ENCODE results near the gene KIAA1217. TPM values are rescaled to one million over a fixed set of nuclear protein-coding genes. Genes with fewer than 3 reads are reported as not detected.

Gene KIAA1217
- polyA plus RNA-seq, 1 donor: 114 TPM

- DNase-seq: no peak
These were observed 78.7 kb downstream of the KIAA1217 start for GRCh38 chr10:24287559-24288195.

GRCh38 chr10:24288581-24288980 is 79.6 kb downstream of the KIAA1217 start:
- DNase-seq: no peak

- DNase-seq: no peak
These were observed 80.3 kb downstream of the KIAA1217 start for GRCh38 chr10:24289235-24289634.

GRCh38 chr10:24292304-24293293 is 83.7 kb downstream of the KIAA1217 start:
- no peak for DNase-seq

- no peak for DNase-seq
These were observed 90.8 kb downstream of the KIAA1217 start for GRCh38 chr10:24299578-24300260.

- DNase-seq: no peak
These were observed 94.8 kb downstream of the KIAA1217 start for GRCh38 chr10:24303522-24304310.

GRCh38 chr10:24305551-24306506 is 96.9 kb downstream of the KIAA1217 start:
- no peak for DNase-seq

GRCh38 chr10:24306507-24306875 is 97.6 kb downstream of the KIAA1217 start:
- no peak for DNase-seq

- no peak for DNase-seq
These were observed 98.2 kb downstream of the KIAA1217 start for GRCh38 chr10:24307116-24307515.

GRCh38 chr10:24307696-24308485 is 99.0 kb downstream of the KIAA1217 start:
- no peak for DNase-seq

- DNase-seq: no peak
These were observed 101.2 kb downstream of the KIAA1217 start for GRCh38 chr10:24310104-24310503.

GRCh38 chr10:24311888-24312287 is 103.0 kb downstream of the KIAA1217 start:
- DNase-seq: no peak

GRCh38 chr10:24313283-24313682 is 104.3 kb downstream of the KIAA1217 start:
- DNase-seq: no peak

GRCh38 chr10:24315211-24315610 is 106.3 kb downstream of the KIAA1217 start:
- no peak for DNase-seq

- no peak for DNase-seq
These were observed 109.6 kb downstream of the KIAA1217 start for GRCh38 chr10:24318517-24318916.

GRCh38 chr10:24320373-24320772 is 111.4 kb downstream of the KIAA1217 start:
- no peak for DNase-seq

- no peak for DNase-seq
These were observed 115.7 kb downstream of the KIAA1217 start for GRCh38 chr10:24324651-24325050.

- DNase-seq: peak; percentile 47
These were observed 122.5 kb downstream of the KIAA1217 start for GRCh38 chr10:24331457-24331856.

GRCh38 chr10:24333736-24334135 is 124.8 kb downstream of the KIAA1217 start:
- no peak for DNase-seq
